Large intestine (tissue), 3 donors: ENCODE data around the gene PLA2G2A. TPM values are rescaled to one million over a fixed set of nuclear protein-coding genes. Genes with fewer than 3 reads are reported as not detected.
"Not testable (repeated sequence)": the region's sequence is repeated elsewhere in the genome, so short reads cannot be mapped to it uniquely, and the experiment has no call there.

Experiments
- DNase-seq, 2 donors: peaks; one replicate each; pipeline versions ENCODE4 v3.0.0 to v3.0.0-alpha.2; 2013
- H3K27ac ChIP-seq: one replicate; pipeline ENCODE4 v1.5.1; 2013; ENCODE audit warnings: low read length
- H3K27me3 ChIP-seq: 2 replicates; pipeline ENCODE4 v1.6.1; 2013; ENCODE audit warnings: low read length; ENCODE audit not compliant: control insufficient read depth, insufficient read depth
- H3K36me3 ChIP-seq: 2 replicates; pipeline ENCODE4 v1.6.1; 2013; ENCODE audit warnings: low read length; ENCODE audit not compliant: control insufficient read depth, insufficient read depth
- H3K4me1 ChIP-seq: one replicate; pipeline ENCODE4 v1.6.1; 2013; ENCODE audit warnings: low read length; ENCODE audit not compliant: control insufficient read depth, insufficient read depth
- H3K4me3 ChIP-seq: one replicate; pipeline ENCODE4 v1.5.1; 2013; ENCODE audit warnings: low read length
- H3K9me3 ChIP-seq: one replicate; pipeline ENCODE4 v1.6.1; 2013; ENCODE audit warnings: mild to moderate bottlenecking, low read depth, low read length, moderate library complexity; ENCODE audit not compliant: control insufficient read depth
- WGBS: methylation state at CpG from one replicate; pipeline ENCODE4 v1.1.5; 2013; ENCODE audit warnings: low lambda C conversion rate; ENCODE audit not compliant: insufficient coverage; 5-methylcytosine and 5-hydroxymethylcytosine counted together
- polyA plus RNA-seq: library from polyadenylated mRNA; unstranded; fragments of 120-200 nt; gene quantifications from one replicate; pipeline ENCODE4 v1.2.1, GENCODE V29; 2013

The PLA2G2A gene
- polyA plus RNA-seq, 1 donor = 14.7 TPM

DNA sequence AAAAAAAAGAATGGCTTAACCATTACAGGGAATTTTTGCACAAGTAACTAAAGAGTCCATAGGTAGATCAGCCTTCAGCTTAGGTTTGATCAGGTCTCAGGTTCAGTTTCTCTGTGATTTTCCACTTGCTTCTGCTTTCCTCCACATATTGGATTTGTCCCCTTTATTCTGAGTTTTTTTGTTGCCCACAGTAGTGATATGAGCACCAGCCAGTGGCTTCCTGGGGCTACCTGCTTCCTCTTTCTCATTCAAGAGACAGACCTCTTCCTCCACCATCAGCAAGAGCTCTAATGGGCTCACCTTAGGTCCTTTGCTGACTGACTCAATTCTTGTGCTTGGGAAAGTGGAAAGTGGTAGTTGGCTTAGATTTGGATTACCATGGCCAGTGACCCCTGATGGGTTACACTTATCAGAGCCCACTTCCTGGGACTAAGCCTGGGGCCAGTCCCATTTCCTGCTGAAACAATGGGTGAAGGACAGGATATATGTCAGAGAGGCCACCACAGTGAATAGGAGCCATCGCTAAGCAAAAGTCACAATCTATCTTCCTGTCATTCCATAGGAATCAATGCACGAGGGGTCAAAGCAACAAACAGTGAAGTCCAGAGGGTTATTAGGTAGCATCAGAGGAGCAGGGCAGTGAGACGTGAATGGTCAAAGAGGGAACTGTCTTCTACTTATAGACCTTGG lies 43.2 kb downstream of the PLA2G2A start:
- WGBS = 100% methylated on average over 1 of the region's 3 CpGs
- Histone ChIP-seq H3K4me3 (no peak overlapping the region), H3K27me3 (no peaks in the 10 kb centered on the region), H3K9me3 (peaks cover 18% of the 10 kb centered on the region), H3K27ac (no peak overlapping the region), H3K4me1 (no peaks in the 10 kb centered on the region), H3K36me3 (no peaks in the 10 kb centered on the region)
- DNase-seq = no peak

DNA sequence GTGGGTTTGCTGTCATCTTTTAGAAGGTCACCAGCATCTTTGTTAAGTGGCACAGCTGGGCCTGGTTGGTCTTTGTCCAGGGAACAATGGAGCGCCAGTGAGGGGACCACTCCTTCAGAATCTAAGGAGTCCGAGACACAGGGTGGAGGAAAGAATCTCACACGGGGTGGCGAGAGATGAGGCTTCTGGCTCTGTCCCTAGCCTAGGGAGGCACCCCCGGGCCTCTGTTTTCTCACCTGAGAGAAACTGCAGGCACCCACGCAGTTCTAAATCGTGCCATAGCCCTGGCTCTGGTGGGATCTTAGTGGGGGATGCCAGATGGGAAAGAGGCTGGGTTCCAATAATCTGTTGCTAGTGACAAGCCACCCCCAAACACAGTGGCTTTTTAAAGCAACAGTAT lies 45.1 kb downstream of the PLA2G2A start:
- no CpG with 5 or more reads among the region's 7 CpGs for WGBS
- no peaks in the 10 kb centered on the region for H3K27me3 ChIP-seq
- no peak overlapping the region for H3K4me3 ChIP-seq
- peaks cover 18% of the 10 kb centered on the region for H3K9me3 ChIP-seq
- no peaks in the 10 kb centered on the region for H3K36me3 ChIP-seq
- H3K4me1 ChIP-seq = no peaks in the 10 kb centered on the region
- DNase-seq = no peak
- no peak overlapping the region for H3K27ac ChIP-seq

DNA sequence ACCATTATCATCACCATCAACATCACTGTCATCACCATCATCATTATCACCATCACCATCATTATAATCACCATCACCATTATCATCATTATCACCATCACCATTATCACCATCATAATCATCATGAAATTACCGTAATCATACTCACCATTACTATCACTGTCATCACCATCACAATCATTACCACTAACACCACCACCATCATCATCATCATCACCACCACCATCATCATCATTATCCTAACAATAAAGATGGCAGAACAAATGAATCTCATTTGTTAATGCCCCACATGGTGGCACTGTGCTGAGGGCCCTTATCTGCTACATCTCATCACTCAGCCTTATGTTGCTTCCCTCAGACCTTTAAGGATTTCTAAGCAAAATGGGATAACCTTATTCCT lies 46.6 kb downstream of the PLA2G2A start:
- Histone ChIP-seq H3K27me3 (no peaks in the 10 kb centered on the region), H3K4me3 (no peak overlapping the region), H3K4me1 (no peaks in the 10 kb centered on the region), H3K9me3 (peaks cover 18% of the 10 kb centered on the region), H3K36me3 (no peaks in the 10 kb centered on the region), H3K27ac (no peak overlapping the region)
- no peak for DNase-seq
- 57% methylated on average over 1 of the region's 1 CpG for WGBS

DNA sequence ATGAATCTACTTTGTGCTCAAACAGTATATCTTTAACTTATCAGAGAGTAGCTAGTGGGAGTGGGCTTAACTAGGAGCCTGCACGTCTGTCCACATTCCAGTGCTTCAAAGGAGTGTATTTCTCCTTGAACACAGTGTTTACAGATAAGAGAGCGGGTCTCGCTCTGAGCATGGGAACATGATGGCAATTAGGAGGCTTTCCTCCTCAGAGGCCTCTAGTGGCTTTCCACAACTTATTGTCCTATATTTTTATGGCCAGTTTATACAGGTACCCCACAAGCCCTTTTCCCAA lies 52.3 kb downstream of the PLA2G2A start:
- not testable (repeated sequence) for H3K4me3 ChIP-seq, H3K27me3 ChIP-seq, H3K9me3 ChIP-seq, DNase-seq, H3K27ac ChIP-seq, H3K36me3 ChIP-seq, H3K4me1 ChIP-seq
- WGBS = no CpG with 5 or more reads among the region's 3 CpGs

DNA sequence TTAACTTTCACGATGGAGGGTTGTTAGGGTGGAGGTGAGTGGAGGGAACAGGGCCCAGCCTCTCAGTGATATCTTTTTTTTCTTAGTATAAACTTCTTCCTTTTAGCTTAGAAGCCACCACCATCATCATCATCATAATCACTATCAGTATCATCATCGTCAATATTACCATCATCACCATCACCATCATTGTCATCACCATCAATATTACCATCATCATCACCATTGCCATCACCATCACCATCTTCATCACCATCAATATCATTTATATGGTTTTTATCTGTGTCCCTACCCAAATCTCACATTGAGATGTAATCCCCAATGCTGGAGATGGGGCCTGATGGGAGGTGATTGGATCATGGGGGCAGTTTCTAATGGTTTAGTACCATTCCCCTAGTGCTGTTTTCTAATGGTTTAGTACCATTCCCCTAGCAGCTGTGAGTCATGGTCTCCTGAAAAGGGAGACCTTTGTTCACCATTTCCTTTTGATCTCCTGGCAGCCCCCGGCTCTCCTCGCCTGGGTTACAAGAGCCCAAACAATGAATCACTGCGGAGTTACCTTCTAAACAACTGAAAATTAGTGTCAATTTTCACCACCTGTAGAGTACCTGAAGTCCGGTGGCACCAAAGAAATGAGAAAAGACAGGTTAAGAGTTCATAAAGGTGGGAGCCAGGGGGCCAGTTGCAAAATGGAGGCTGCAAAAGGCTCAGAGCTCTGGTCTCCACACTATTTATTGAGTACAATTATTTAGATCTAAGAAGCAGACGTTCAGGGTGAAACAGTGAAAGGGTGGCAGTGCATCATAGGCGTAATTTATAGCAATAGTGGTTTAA lies 52.9 kb downstream of the PLA2G2A start:
- DNase-seq = no peak
- Histone ChIP-seq H3K27me3 (no peaks in the 10 kb centered on the region), H3K36me3 (no peaks in the 10 kb centered on the region), H3K4me3 (no peak overlapping the region), H3K4me1 (no peaks in the 10 kb centered on the region), H3K27ac (no peak overlapping the region), H3K9me3 (no peaks in the 10 kb centered on the region)
- 60% methylated on average over 2 of the region's 8 CpGs for WGBS

Other genes with a start within 250 kb of the PLA2G2A start
- gene TMCO4, start 179.7 kb downstream of the PLA2G2A start, polyA plus RNA-seq = 10.4 TPM
- gene RNF186, start 164.3 kb downstream of the PLA2G2A start, polyA plus RNA-seq = 18.8 TPM
- gene OTUD3, start 97.2 kb downstream of the PLA2G2A start, polyA plus RNA-seq = 27.7 TPM
- gene PLA2G2E, start 56.0 kb downstream of the PLA2G2A start, polyA plus RNA-seq = not detected
- 0.04 TPM for gene PLA2G5, start 90.6 kb upstream of the PLA2G2A start, polyA plus RNA-seq
- gene PLA2G2D, start 139.9 kb upstream of the PLA2G2A start, polyA plus RNA-seq = 0.18 TPM
- not detected for gene PLA2G2F, start 159.7 kb upstream of the PLA2G2A start, polyA plus RNA-seq
- 1.4 TPM for gene UBXN10, start 206.5 kb upstream of the PLA2G2A start, polyA plus RNA-seq
- 0.06 TPM for gene PLA2G2C, start 206.9 kb upstream of the PLA2G2A start, polyA plus RNA-seq